Tibial artery (tissue), 4 donors: ENCODE measurements around the gene NACA.
A peak's percentile ranks its signal among the peaks of the same experiment; 100 is the strongest.

Source experiments
- DNase-seq, 2 donors: peaks; one replicate each; pipeline ENCODE4 v3.0.0-alpha.2; 2019
- H3K27ac ChIP-seq, 2 donors: fragments of 200-600 bp; sonication (generic) in 1 of 2; 1 replicate in 1 of 2; 2 replicates in 1 of 2; pipeline ENCODE4 v1.5.1; 2018 to 2019; ENCODE audit warnings: mild to moderate bottlenecking in 1 of 2
- H3K27me3 ChIP-seq, 2 donors: fragments of 200-600 bp; sonication (generic) in 1 of 2; one replicate each; pipeline versions ENCODE4 v1.5.1 to v1.6.0; 2016 to 2019
- H3K36me3 ChIP-seq, 3 donors: fragments of 200-600 bp; sonication (generic) in 2 of 3; one replicate each; pipeline ENCODE4 v1.5.1; 2016 to 2019; ENCODE audit warnings: mild to moderate bottlenecking in 2 of 3
- H3K4me1 ChIP-seq, 4 donors: fragments of 200-600 bp; sonication (generic) in 2 of 4; 1 replicate in 3 of 4; 2 replicates in 1 of 4; pipeline ENCODE4 v1.5.1; 2016 to 2019
- H3K4me3 ChIP-seq, 2 donors: fragments of 200-600 bp; sonication (generic) in 1 of 2; 1 replicate in 1 of 2; 2 replicates in 1 of 2; pipeline ENCODE4 v1.5.1; 2018 to 2019; ENCODE audit warnings: mild to moderate bottlenecking in 2 of 2
- H3K9me3 ChIP-seq, 3 donors: fragments of 200-600 bp; sonication (generic) in 1 of 3; one replicate each; pipeline ENCODE4 v1.5.1; 2016 to 2019
- intact Hi-C: fragments of 100-400 bp; cut with DNase I; formaldehyde crosslinking; loops from one replicate; pipeline ENCODE4 v1.15.0; 2023; ENCODE audit warnings: low total_unique reads
- TF ChIP-seq, protein P1 (sequence below), 2 experiments: fragments of 200-600 bp in 1 of 2; fragments of 450-650 bp in 1 of 2; IDR thresholded peaks; one replicate each; pipeline ENCODE4 v1.5.1; 2017 to 2019; ENCODE audit warnings: antibody characterized with exemption in 2 of 2, mild to moderate bottlenecking in 1 of 2, moderate library complexity in 1 of 2

Gene NACA

DNA sequence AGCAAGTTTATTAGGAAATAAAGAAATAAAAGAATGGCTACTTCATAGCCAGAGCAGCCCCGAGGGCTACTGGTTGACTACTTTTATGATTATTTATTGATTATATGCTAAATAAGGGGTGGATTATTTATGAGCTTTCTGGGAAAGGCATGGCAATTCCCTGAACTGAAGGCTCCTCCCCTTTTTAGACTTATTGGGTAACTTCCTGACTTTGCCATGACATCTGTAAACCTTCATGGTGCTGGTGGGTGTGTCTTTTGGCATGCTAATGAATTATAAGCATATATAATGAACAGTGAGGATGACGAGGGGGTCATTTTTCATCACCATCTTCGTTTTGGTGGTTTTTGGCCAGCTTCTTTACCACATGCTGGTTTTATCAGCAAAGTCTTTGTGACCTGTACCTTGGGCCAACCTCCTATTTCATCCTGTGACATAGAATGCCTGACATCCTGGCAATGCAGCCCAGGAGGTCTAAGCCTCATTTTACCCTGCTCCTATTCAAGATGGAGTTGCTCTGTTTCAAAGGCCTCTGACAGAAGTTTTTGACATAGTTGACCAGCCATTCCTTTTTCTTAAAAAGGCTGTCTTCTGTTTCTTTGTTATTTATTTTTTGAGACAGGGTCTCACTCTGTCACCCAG, 26.0 kb downstream of the NACA start:
- Histone ChIP-seq H3K27me3 (no peaks in the 10 kb centered on the region), H3K36me3 (no peaks in the 10 kb centered on the region), H3K9me3 (no peaks in the 10 kb centered on the region), H3K4me1 (no peaks in the 10 kb centered on the region), H3K4me3 (no peak overlapping the region), H3K27ac (no peak overlapping the region)
- TF ChIP-seq, protein P1, sequence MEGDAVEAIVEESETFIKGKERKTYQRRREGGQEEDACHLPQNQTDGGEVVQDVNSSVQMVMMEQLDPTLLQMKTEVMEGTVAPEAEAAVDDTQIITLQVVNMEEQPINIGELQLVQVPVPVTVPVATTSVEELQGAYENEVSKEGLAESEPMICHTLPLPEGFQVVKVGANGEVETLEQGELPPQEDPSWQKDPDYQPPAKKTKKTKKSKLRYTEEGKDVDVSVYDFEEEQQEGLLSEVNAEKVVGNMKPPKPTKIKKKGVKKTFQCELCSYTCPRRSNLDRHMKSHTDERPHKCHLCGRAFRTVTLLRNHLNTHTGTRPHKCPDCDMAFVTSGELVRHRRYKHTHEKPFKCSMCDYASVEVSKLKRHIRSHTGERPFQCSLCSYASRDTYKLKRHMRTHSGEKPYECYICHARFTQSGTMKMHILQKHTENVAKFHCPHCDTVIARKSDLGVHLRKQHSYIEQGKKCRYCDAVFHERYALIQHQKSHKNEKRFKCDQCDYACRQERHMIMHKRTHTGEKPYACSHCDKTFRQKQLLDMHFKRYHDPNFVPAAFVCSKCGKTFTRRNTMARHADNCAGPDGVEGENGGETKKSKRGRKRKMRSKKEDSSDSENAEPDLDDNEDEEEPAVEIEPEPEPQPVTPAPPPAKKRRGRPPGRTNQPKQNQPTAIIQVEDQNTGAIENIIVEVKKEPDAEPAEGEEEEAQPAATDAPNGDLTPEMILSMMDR (IDR thresholded peaks at IDR 0.05): no peak
- no peak for DNase-seq
- intact Hi-C loops: no loop called here

DNA sequence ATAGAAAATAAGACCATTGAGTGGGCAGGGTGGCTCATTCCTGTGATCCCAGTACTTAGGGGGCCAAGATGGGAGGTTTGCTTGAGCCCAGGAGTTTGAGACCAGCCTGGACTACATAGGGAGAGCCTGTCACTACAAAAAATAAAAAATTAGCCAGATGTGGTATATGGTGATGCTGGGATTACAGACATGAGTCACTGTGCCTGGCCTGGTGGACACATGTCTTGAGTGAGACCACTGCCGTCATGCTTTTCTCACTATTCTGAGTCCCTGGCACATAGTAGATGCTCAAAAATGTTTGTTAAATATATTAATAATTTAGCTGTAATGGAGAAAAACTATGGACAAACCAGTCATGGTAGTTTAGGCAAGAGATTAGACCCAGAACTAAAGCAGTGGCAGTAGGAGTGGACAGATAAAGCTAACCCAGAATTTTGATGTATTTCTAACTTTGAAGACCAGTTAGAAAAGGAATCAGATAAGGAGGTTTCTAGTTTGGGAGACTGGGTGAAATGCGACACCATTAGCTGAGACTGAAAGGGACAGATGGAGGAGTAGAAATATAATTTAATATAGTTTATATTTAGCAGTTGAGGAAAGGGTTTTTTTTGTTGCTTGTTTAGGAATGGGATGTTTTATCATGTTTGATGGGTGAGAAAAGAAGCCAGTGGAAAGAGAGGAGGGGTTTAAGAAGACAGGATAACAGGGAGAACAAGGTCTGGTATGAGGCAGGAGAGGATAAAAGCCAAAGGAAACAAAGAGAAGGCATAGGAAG, 29.6 kb downstream of the NACA start:
- H3K9me3 ChIP-seq: no peaks in the 10 kb centered on the region
- no peak for DNase-seq
- H3K27me3 ChIP-seq: no peaks in the 10 kb centered on the region
- intact Hi-C loops: no loop called here
- TF ChIP-seq, protein P1 (IDR thresholded peaks at IDR 0.05): no peak
- H3K4me1 ChIP-seq: no peaks in the 10 kb centered on the region
- H3K27ac ChIP-seq: no peak overlapping the region
- H3K4me3 ChIP-seq: no peak overlapping the region
- no peaks in the 10 kb centered on the region for H3K36me3 ChIP-seq

DNA sequence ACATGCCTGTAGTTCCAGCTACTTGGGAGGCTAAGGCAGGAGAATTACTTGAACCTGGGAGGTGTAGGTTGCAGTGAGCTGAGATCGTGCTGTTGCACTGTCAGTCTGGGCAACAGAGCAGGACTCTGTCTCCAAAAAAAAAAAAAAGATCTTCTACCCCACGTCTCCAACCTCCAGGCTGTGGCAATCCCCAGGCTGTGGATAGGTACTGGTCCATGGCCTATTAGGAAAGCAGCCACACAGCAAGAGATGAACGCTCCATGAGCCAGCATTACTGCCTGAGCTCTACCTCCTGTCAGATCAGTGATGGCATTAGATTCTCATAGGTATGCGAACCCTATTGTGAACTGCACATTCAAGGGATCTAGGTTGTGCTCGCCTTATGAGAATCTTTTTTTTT, 30.9 kb downstream of the NACA start:
- Histone ChIP-seq H3K9me3 (no peaks in the 10 kb centered on the region), H3K27ac (no peak overlapping the region), H3K27me3 (no peaks in the 10 kb centered on the region), H3K4me3 (no peak overlapping the region), H3K4me1 (peaks cover 0 to 6% (median 3%) of the 10 kb centered on the region in 4 donors), H3K36me3 (no peaks in the 10 kb centered on the region)
- intact Hi-C loops: no loop called here
- peak in 1 of 2 donors; percentile 28 for DNase-seq
- TF ChIP-seq, protein P1 (IDR thresholded peaks at IDR 0.05): no peak

DNA sequence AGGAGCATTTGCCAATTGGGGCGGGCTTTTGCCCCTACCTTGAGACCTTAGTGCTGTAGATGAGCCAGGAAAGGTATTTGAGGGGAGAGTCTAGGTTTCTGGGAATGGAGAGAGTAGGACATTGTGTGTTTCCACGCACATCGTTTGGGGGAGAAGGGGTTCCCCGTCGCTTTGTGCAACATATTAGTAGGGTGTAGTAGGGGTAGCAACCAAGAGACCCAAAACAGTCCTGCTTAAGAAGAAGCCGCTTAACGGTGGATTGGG, 36.3 kb downstream of the NACA start:
- Histone ChIP-seq H3K27me3 (no peaks in the 10 kb centered on the region), H3K27ac (peak overlapping the region; percentile 98 to 100), H3K4me3 (peak overlapping the region; percentile 80 to 97), H3K9me3 (no peaks in the 10 kb centered on the region), H3K4me1 (peaks cover 0 to 40% (median 15%) of the 10 kb centered on the region in 4 donors), H3K36me3 (no peaks in the 10 kb centered on the region)
- TF ChIP-seq, protein P1 (IDR thresholded peaks at IDR 0.05): no peak
- no peak for DNase-seq
- intact Hi-C loops: loop anchor here (2.0 to 5.0 kb wide), 2 partner anchors 36 to 41 kb away; partner anchors contain the start of genes ATP5F1B and NACA

DNA sequence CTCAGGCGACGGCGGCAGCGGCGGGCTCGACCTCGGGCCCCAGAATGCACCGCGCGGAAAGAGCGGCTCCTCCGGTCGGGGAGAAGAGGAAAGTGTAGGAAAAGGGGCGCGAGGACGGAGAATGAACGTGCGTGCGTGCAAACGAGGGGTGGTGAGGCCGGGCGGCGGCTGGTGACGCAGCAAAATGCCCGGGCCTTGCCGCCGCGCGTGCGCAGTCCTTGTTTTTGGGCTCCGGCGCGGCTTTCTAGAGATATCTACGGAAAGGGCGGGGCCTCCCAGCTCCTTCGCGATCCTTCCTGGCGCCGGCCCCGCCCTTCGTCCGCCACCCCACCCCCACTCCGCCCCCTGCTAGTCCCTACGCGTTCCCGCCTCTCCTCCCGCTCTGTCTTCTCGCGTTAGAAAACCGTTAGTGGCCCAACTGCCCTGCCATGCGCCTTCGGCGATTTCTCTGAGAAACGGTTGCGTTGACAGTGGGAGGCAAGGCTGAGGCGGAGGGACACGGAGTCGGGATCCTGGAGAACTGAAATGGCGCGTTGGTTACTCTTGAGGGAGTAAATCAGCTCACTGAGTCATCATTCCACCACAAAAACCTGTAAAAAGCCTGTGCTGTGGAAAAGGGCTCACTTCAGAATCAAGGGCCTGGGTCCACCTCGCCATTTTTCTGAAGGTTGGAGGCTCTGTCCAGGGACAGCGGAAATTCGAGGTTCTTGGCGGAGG, 36.8 kb downstream of the NACA start, which contains the start of gene PTGES3:
PTGES3 (minus strand) TSS at position 156 of the 717 bp plus-strand sequence. CDS start 285 bp downstream, outside the sequence.
- intact Hi-C loops: loop anchor here (2.0 to 5.0 kb wide), 2 partner anchors 37 to 41 kb away; partner anchors contain the start of genes ATP5F1B and NACA
- Histone ChIP-seq H3K27me3 (no peaks in the 10 kb centered on the region), H3K4me3 (peak within 1 kb of the TSS; percentile 80 to 97), H3K36me3 (no peaks in the 10 kb centered on the region), H3K4me1 (peaks cover 0 to 45% (median 16%) of the 10 kb centered on the region in 4 donors), H3K9me3 (no peaks in the 10 kb centered on the region), H3K27ac (peak within 1 kb of the TSS; percentile 98 to 100)
- TF ChIP-seq, protein P1 (IDR thresholded peaks at IDR 0.05): no peak
- peak; percentile 96 to 99 for DNase-seq
